ENCODE measurements around the gene PCDHA7. TPM values are rescaled to one million over a fixed set of nuclear protein-coding genes. Genes with fewer than 3 reads are reported as not detected.

The PCDHA7 gene
- total RNA-seq, 1 donor from 2014 or later: 0.20 TPM

GRCh38 chr5:140881889-140882590 is 48.0 kb downstream of the PCDHA7 start, which contains the start of gene PCDHA13:
PCDHA13 (plus strand) TSS chr5:140882124; CDS start chr5:140882269, 145 bp downstream.

Other genes starting within 250 kb of the PCDHA7 start
- gene CD14, start 201.1 kb upstream of the PCDHA7 start, total RNA-seq: 0.20 and 0.60 TPM in 2 replicates
- gene TMCO6, start 194.8 kb upstream of the PCDHA7 start, total RNA-seq: 30.0 and 36.1 TPM in 2 replicates
- 58.5 and 60.6 TPM in 2 replicates for gene NDUFA2, start 186.6 kb upstream of the PCDHA7 start, total RNA-seq
- 64.9 and 80.8 TPM in 2 replicates for gene IK, start 186.4 kb upstream of the PCDHA7 start, total RNA-seq
- 20.2 and 20.4 TPM in 2 replicates for gene WDR55, start 169.4 kb upstream of the PCDHA7 start, total RNA-seq
- gene DND1, start 160.7 kb upstream of the PCDHA7 start, total RNA-seq: 0.10 and 0.80 TPM in 2 replicates
- 78.0 and 83.4 TPM in 2 replicates for gene HARS1, start 142.9 kb upstream of the PCDHA7 start, total RNA-seq
- 21.4 and 28.1 TPM in 2 replicates for gene HARS2, start 142.8 kb upstream of the PCDHA7 start, total RNA-seq
- 34.9 and 45.4 TPM in 2 replicates for gene ZMAT2, start 133.8 kb upstream of the PCDHA7 start, total RNA-seq
- gene PCDHA1, start 48.1 kb upstream of the PCDHA7 start, total RNA-seq: not detected in 2 replicates
- 0.10 TPM in 1 of 2 replicates, not detected in the other for gene PCDHA2, start 39.4 kb upstream of the PCDHA7 start, total RNA-seq
- gene PCDHA3, start 33.2 kb upstream of the PCDHA7 start, total RNA-seq: 0.20 TPM in 1 of 2 replicates, not detected in the other
- gene PCDHA4, start 27.2 kb upstream of the PCDHA7 start, total RNA-seq: 0.05 TPM in 1 of 2 replicates, not detected in the other
- gene PCDHA5, start 12.7 kb upstream of the PCDHA7 start, total RNA-seq: not detected in 2 replicates
- gene PCDHA6, start 6.3 kb upstream of the PCDHA7 start, total RNA-seq: 0.27 TPM in 1 of 2 replicates, not detected in the other
- gene PCDHA8, start 6.9 kb downstream of the PCDHA7 start, total RNA-seq: not detected in 2 replicates
- gene PCDHA9, start 14.1 kb downstream of the PCDHA7 start, total RNA-seq: 0.13 TPM in 1 of 2 replicates, not detected in the other
- 0.13 TPM in 1 of 2 replicates, not detected in the other for gene PCDHA10, start 21.6 kb downstream of the PCDHA7 start, total RNA-seq
- under 0.01 and 0.05 TPM in 2 replicates for gene PCDHA11, start 34.7 kb downstream of the PCDHA7 start, total RNA-seq
- not detected in 2 replicates for gene PCDHA12, start 41.0 kb downstream of the PCDHA7 start, total RNA-seq
- gene PCDHA13, start 47.9 kb downstream of the PCDHA7 start, total RNA-seq: not detected in 2 replicates
- gene PCDHAC1, start 92.0 kb downstream of the PCDHA7 start, total RNA-seq: not detected in 2 replicates
- 0.64 and 0.73 TPM in 2 replicates for gene PCDHAC2, start 132.2 kb downstream of the PCDHA7 start, total RNA-seq
- gene PCDHB1, start 217.1 kb downstream of the PCDHA7 start, total RNA-seq: not detected in 2 replicates

Measured in mammary microvascular endothelial cell (primary cell).